K562 (cell line): ENCODE results near the gene RASAL3. TPM values are rescaled to one million over a fixed set of nuclear protein-coding genes. Genes with fewer than 3 reads are reported as not detected.
A peak's percentile ranks its signal among the peaks of the same experiment; 100 is the strongest.

Experiments used
- ATAC-seq: fragments of 200-7000 bp; cut with Tn5 transposase; 3 replicates; pipeline ENCODE4 v1.9.1; 2020; ENCODE audit warnings: moderate library complexity
- BruUV-seq: library from RNA; stranded (reverse); fragments of 400-500 nt; replicated peaks from 2 replicates; lab custom pipeline; 2021; lab: Mats Ljungman, UMichigan
- CTCF ChIA-PET: fragments of 300-600 bp; formaldehyde crosslinking; extraction: SDS; loops from one replicate; lab custom pipeline; 2021; ENCODE audit warnings: low intra/inter-chr PET ratio; lab: Yijun Ruan, JAX
- POLR2A ChIA-PET: fragments of 300-600, 350-650 bp; sonication (Branson Sonifier 250); formaldehyde crosslinking; extraction: SDS; loops from one replicate; lab custom pipeline; 2021; ENCODE audit warnings: antibody characterized with exemption, inconsistent platforms; lab: Yijun Ruan, JAX
- DNase-seq, 4 experiments: peaks; one replicate each; pipeline versions ENCODE4 v3.0.0 to v3.0.0-alpha.2; 2011 to 2018; ENCODE audit warnings: low spot score in 3 of 4, mixed read lengths in 3 of 4; ENCODE audit errors: extremely low read depth in 1 of 4
- FAIRE-seq: peaks from 2 replicates; lab custom pipeline; 2011; peaks lifted over from hg19 to GRCh38; lab: Jason Lieb, UNC
- H2AFZ ChIP-seq: 2 replicates; pipeline ENCODE4 v1.6.0; 2011; ENCODE audit warnings: low read depth, low read length, control low read depth, inconsistent platforms
- H3K27ac ChIP-seq: fragments of 200-600 bp; 3 replicates; pipeline ENCODE4 v1.8.0; 2011; ENCODE audit warnings: low read depth, mild to moderate bottlenecking, control low read depth, inconsistent platforms, low read length, moderate library complexity, mixed read lengths; ENCODE audit errors: extremely low read depth
- H3K27me3 ChIP-seq, 2 experiments: fragments of 300-600 bp in 1 of 2; 2 replicates in 1 of 2; 3 replicates in 1 of 2; pipeline versions ENCODE4 v1.6.0 to v1.8.0; 2011; ENCODE audit warnings: inconsistent platforms in 2 of 2, low read length in 2 of 2, mild to moderate bottlenecking in 1 of 2, mixed read lengths in 1 of 2, moderate library complexity in 1 of 2; ENCODE audit not compliant: control insufficient read depth in 2 of 2, insufficient read depth in 2 of 2
- H3K36me3 ChIP-seq: fragments of 300-600 bp; 3 replicates; pipeline ENCODE4 v1.8.0; 2011; ENCODE audit warnings: mild to moderate bottlenecking, low read length, inconsistent platforms; ENCODE audit not compliant: control insufficient read depth, insufficient read depth
- H3K4me1 ChIP-seq, 2 experiments: fragments of 200-600 bp in 1 of 2; replicated peaks in 1 of 2; 2 replicates in 1 of 2; 3 replicates in 1 of 2; pipeline versions ENCODE4 v1.5.1 to v1.8.0; 2011; ENCODE audit warnings: inconsistent platforms in 2 of 2, low read length in 2 of 2, mild to moderate bottlenecking in 1 of 2, mixed read lengths in 1 of 2, moderate library complexity in 1 of 2; ENCODE audit not compliant: control insufficient read depth in 2 of 2, insufficient read depth in 2 of 2
- H3K4me2 ChIP-seq: 2 replicates; pipeline ENCODE4 v1.6.1; 2011; ENCODE audit warnings: low read length, control low read depth, inconsistent platforms, mixed read lengths; ENCODE audit not compliant: insufficient read depth
- H3K4me3 ChIP-seq: fragments of 200-600 bp; sonication (generic), shearing (Covaris generic); 2 replicates; pipeline ENCODE4 v1.5.1; 2016; ENCODE audit warnings: control low read depth, inconsistent platforms
- H3K79me2 ChIP-seq: fragments of 200-600 bp; 3 replicates; pipeline ENCODE4 v1.8.0; 2011; ENCODE audit warnings: low read length, inconsistent platforms; ENCODE audit not compliant: control insufficient read depth, insufficient read depth
- H3K9ac ChIP-seq, 2 experiments: 2 replicates each; pipeline versions ENCODE4 v1.6.0 to v1.6.1; 2011; ENCODE audit warnings: low read depth in 2 of 2, low read length in 2 of 2, control low read depth in 1 of 2, inconsistent platforms in 1 of 2, mild to moderate bottlenecking in 1 of 2, mixed read lengths in 1 of 2; ENCODE audit not compliant: insufficient read depth in 1 of 2
- H3K9me1 ChIP-seq: one replicate; pipeline ENCODE4 v1.6.0; 2011; ENCODE audit warnings: inconsistent platforms, mild to moderate bottlenecking, low read length, moderate library complexity; ENCODE audit not compliant: control insufficient read depth, insufficient read depth
- H3K9me3 ChIP-seq: replicated peaks from 2 replicates; pipeline ENCODE4 v1.5.1; 2011; ENCODE audit warnings: low read depth, low read length, inconsistent platforms; ENCODE audit not compliant: control insufficient read depth, insufficient read depth
- H4K20me1 ChIP-seq: replicated peaks from 2 replicates; pipeline ENCODE4 v1.6.1; 2011; ENCODE audit warnings: low read length, inconsistent platforms, mixed read lengths; ENCODE audit not compliant: control insufficient read depth, insufficient read depth
- CGGBP1 ChIP-seq: fragments of 250-450 bp; sonication (Bioruptor Pico); IDR thresholded peaks from 2 replicates; pipeline ENCODE4 v1.9.0; 2021; ENCODE audit warnings: mild to moderate bottlenecking
- CREB5 ChIP-seq: fragments of 250-450 bp; sonication (Bioruptor Pico); IDR thresholded peaks from 2 replicates; pipeline ENCODE4 v1.5.0; 2020; ENCODE audit warnings: mild to moderate bottlenecking
- E2F8 ChIP-seq: fragments of 450-650 bp; IDR thresholded peaks from 2 replicates; pipeline ENCODE4 v1.7.1; 2018; ENCODE audit warnings: mild to moderate bottlenecking, low read depth; ENCODE audit not compliant: partially characterized antibody
- GABPB1 ChIP-seq: sonication (generic); formaldehyde crosslinking; IDR thresholded peaks from 2 replicates; pipeline ENCODE4 v1.8.0; 2022; ENCODE audit warnings: mild to moderate bottlenecking, missing genetic modification reagents
- GATAD2B ChIP-seq: fragments of 450-650 bp; IDR thresholded peaks from 2 replicates; pipeline ENCODE4 v1.6.1; 2017; ENCODE audit warnings: mild to moderate bottlenecking, borderline replicate concordance
- MAFF ChIP-seq: IDR thresholded peaks from 2 replicates; pipeline ENCODE4 v1.6.1; 2012; ENCODE audit warnings: low read length, improper control_type of control experiment
- NKRF ChIP-seq: fragments of 450-650 bp; IDR thresholded peaks from 2 replicates; pipeline ENCODE4 v1.6.1; 2016; ENCODE audit warnings: borderline replicate concordance
- OTX1 ChIP-seq: fragments of 450-650 bp; formaldehyde crosslinking; IDR thresholded peaks from 2 replicates; pipeline ENCODE4 v1.4.0; 2022; ENCODE audit warnings: mild to moderate bottlenecking
- PRPF4 ChIP-seq: fragments of 200-400 bp; formaldehyde crosslinking; IDR thresholded peaks from one replicate; pipeline ENCODE4 v1.6.1; 2017; ENCODE audit warnings: low read length, low read depth, mild to moderate bottlenecking; ENCODE audit not compliant: insufficient read depth, poor library complexity, severe bottlenecking
- TRIM28 ChIP-seq: fragments of 450-650 bp; IDR thresholded peaks from 2 replicates; pipeline ENCODE4 v1.6.1; 2017
- ZFP91 ChIP-seq: sonication (generic); formaldehyde crosslinking; IDR thresholded peaks from 2 replicates; pipeline ENCODE4 v1.8.0; 2022; ENCODE audit warnings: mild to moderate bottlenecking, missing genetic modification reagents
- WGBS: fragments of 100-300 bp; shearing (Covaris generic); methylation state at CpG from one replicate; pipeline ENCODE4 v1.1.6; 2016; ENCODE audit warnings: low coverage, mixed read lengths; ENCODE audit not compliant: insufficient coverage; ENCODE audit errors: missing lambda C conversion rate; 5-methylcytosine and 5-hydroxymethylcytosine counted together
- in situ Hi-C: fragments of 300-500 bp; cut with MboI; formaldehyde crosslinking; loops from 4 replicates; pipeline ENCODE4 v1.15.0; 2018; ENCODE audit warnings: inconsistent platforms, mixed read lengths
- intact Hi-C: fragments of 100-400 bp; cut with micrococcal nuclease; formaldehyde crosslinking; loops from 2 replicates; pipeline ENCODE4 v1.14.2; 2022
- polyA plus RNA-seq, 8 experiments: library from polyadenylated mRNA; depleted of rRNA in 4 of 8; stranded (reverse) in 5 of 8; unstranded in 3 of 8; fragments of >200 nt; fragmentation: Nextera tagmentation in 2 of 8; fragmentation: Illumina TruSeq in 1 of 8; extraction: Ambion mirVana in 2 of 8; extraction: Trizol in 1 of 8; gene quantifications; 2 replicates each; pipeline versions ENCODE4 v1.2.1 to v1.2.3, GENCODE V29; 2011 to 2014; ENCODE audit warnings: inconsistent platforms in 1 of 8, missing spikeins in 1 of 8
- total RNA-seq, 7 experiments: library from RNA; depleted of rRNA in 6 of 7; stranded (reverse); fragments of >200 nt in 6 of 7; fragmentation: Illumina TruSeq in 2 of 7; extraction: Trizol in 2 of 7; gene quantifications; 2 replicates each; pipeline versions ENCODE4 v1.2.1 to v1.2.3, GENCODE V29; 2011 to 2021; ENCODE audit warnings: low replicate concordance in 1 of 7

RASAL3 gene
- total and polyA plus RNA-seq, 9 of the 15 experiments (the other 6 are each of a cell fraction or from before 2014, with no cell fraction given), result 0.07 to 0.44 TPM; not detected in 7

- POLR2A ChIA-PET, result interaction anchor here (0.8 to 1.7 kb wide), 4 partner anchors 9 to 29 kb away, joined by 3 to 11 read pairs (median 6); partner anchors contain the start of gene AKAP8L
- no TSS peak for BruUV-seq
- no peak overlapping the region for H3K4me2 ChIP-seq
- peaks cover 26% of the 10 kb centered on the region for H4K20me1 ChIP-seq
- DNase-seq (no peak), ATAC-seq (no peak), FAIRE-seq (no peak)
- in situ Hi-C loops, result no loop called here
- H3K9me1 ChIP-seq, result peaks cover 5% of the 10 kb centered on the region
- peaks cover 83% of the 10 kb centered on the region for H3K79me2 ChIP-seq
- H2AFZ ChIP-seq, result no peak overlapping the region
- peaks cover 2 to 7% of the 10 kb centered on the region in 2 experiments; a peak in 4 of 5 replicates for H3K4me1 ChIP-seq
- peak overlapping the region in 1 of 2 experiments; percentile 11; a peak in 1 of 4 replicates for H3K9ac ChIP-seq
- no peaks in the 10 kb centered on the region for H3K9me3 ChIP-seq
- H3K4me3 ChIP-seq, result no peak overlapping the region
- peaks cover 89% of the 10 kb centered on the region for H3K36me3 ChIP-seq
- H3K27ac ChIP-seq, result no peak overlapping the region
- CTCF ChIA-PET, result no interaction called here
- H3K27me3 ChIP-seq, result no peaks in the 10 kb centered on the region
- intact Hi-C loops, result no loop called here
- 65% methylated on average over 3 of the region's 3 CpGs for WGBS
- TF ChIP-seq NKRF (no peak), E2F8 (no peak), PRPF4 (no peak), TRIM28 (no peak), CREB5 (CRISPR knock-in tag) (no peak), OTX1 (CRISPR knock-in tag) (no peak), ZFP91 (no peak), CGGBP1 (CRISPR knock-in tag) (no peak), GATAD2B (no peak), MAFF (no peak), GABPB1 (CRISPR knock-in tag) (no peak)
These were observed 59.5 kb downstream of the RASAL3 start for GRCh38 chr19:15404780-15405211.
